H1 (cell line): ENCODE measurements around the gene C1orf50. TPM values are rescaled to one million over a fixed set of nuclear protein-coding genes. Genes with fewer than 3 reads are reported as not detected.

Experiments
- CTCF ChIA-PET: fragments of 300-600 bp; sonication (Branson Sonifier 250); formaldehyde crosslinking; loops from one replicate; lab custom pipeline; 2021; ENCODE audit not compliant: partially characterized antibody; lab: Charles Lee
- POLR2A ChIA-PET: fragments of 300-600 bp; sonication (Branson Sonifier 250); formaldehyde crosslinking; loops from one replicate; lab custom pipeline; 2021; ENCODE audit warnings: inconsistent platforms; ENCODE audit not compliant: partially characterized antibody; lab: Charles Lee
- DNase-seq, 2 experiments: peaks; one replicate each; pipeline versions ENCODE4 v3.0.0 to v3.0.0-alpha.2; 2010 to 2022; ENCODE audit warnings: low spot score in 2 of 2, low read depth in 1 of 2, mixed read lengths in 1 of 2
- FAIRE-seq: peaks from 2 replicates; lab custom pipeline; 2011; peaks lifted over from hg19 to GRCh38; lab: Jason Lieb, UNC
- H2AFZ ChIP-seq: 2 replicates; pipeline ENCODE4 v1.8.1; 2012; ENCODE audit warnings: low read length, inconsistent platforms
- H2AK5ac ChIP-seq: 2 replicates; pipeline ENCODE4 v1.6.1; 2013; ENCODE audit warnings: low read depth, low read length
- H2BK120ac ChIP-seq: replicated peaks from 2 replicates; pipeline ENCODE3; 2013; ENCODE audit warnings: low read depth, low read length, inconsistent platforms
- H2BK12ac ChIP-seq: 2 replicates; pipeline ENCODE4 v1.6.1; 2013; ENCODE audit warnings: low read depth, low read length
- H2BK15ac ChIP-seq: 2 replicates; pipeline ENCODE4 v1.6.1; 2013; ENCODE audit warnings: low read length
- H2BK20ac ChIP-seq: 2 replicates; pipeline ENCODE4 v1.6.1; 2013; ENCODE audit warnings: low read length
- H2BK5ac ChIP-seq: 2 replicates; pipeline ENCODE4 v1.6.1; 2013; ENCODE audit warnings: low read depth, low read length
- H3K14ac ChIP-seq: 2 replicates; pipeline ENCODE4 v1.6.1; 2013; ENCODE audit warnings: inconsistent platforms; ENCODE audit not compliant: insufficient read length
- H3K18ac ChIP-seq: 2 replicates; pipeline ENCODE4 v1.6.1; 2013; ENCODE audit warnings: low read length; ENCODE audit errors: extremely low read depth
- H3K23ac ChIP-seq: 2 replicates; pipeline ENCODE4 v1.6.1; 2013; ENCODE audit warnings: inconsistent platforms; ENCODE audit not compliant: insufficient read length
- H3K23me2 ChIP-seq: 2 replicates; pipeline ENCODE4 v1.6.1; 2013; ENCODE audit warnings: low read depth, low read length
- H3K27ac ChIP-seq: 2 replicates; pipeline ENCODE4 v1.6.1; 2011; ENCODE audit warnings: low read depth, low read length, inconsistent platforms
- H3K27me3 ChIP-seq, 4 experiments: replicated peaks in 1 of 4; 1 replicate in 1 of 4; 2 replicates in 3 of 4; pipeline versions ENCODE4 v1.6.1 to v1.8.1; 2011 to 2013; ENCODE audit warnings: low read length in 3 of 4, mild to moderate bottlenecking in 3 of 4, inconsistent platforms in 2 of 4, mixed read lengths in 2 of 4, moderate library complexity in 1 of 4; ENCODE audit not compliant: control insufficient read depth in 3 of 4, insufficient read depth in 3 of 4; ENCODE audit errors: extremely low read depth in 1 of 4
- H3K36me3 ChIP-seq, 4 experiments: 2 replicates each; pipeline versions ENCODE4 v1.6.1 to v1.8.1; 2011 to 2013; ENCODE audit warnings: mild to moderate bottlenecking in 4 of 4, low read length in 3 of 4, moderate library complexity in 2 of 4, control low read depth in 1 of 4, inconsistent platforms in 1 of 4; ENCODE audit not compliant: insufficient read depth in 4 of 4, control insufficient read depth in 2 of 4
- H3K4ac ChIP-seq: replicated peaks from 2 replicates; pipeline ENCODE3; 2013; ENCODE audit warnings: low read length, low read depth, mixed read lengths, inconsistent platforms; ENCODE audit not compliant: insufficient read length
- H3K4me1 ChIP-seq, 4 experiments: replicated peaks in 1 of 4; 1 replicate in 1 of 4; 2 replicates in 3 of 4; pipeline versions ENCODE4 v1.6.1 to v1.8.1; 2011 to 2013; ENCODE audit warnings: low read length in 3 of 4, inconsistent platforms in 2 of 4, mixed read lengths in 1 of 4; ENCODE audit not compliant: insufficient read depth in 4 of 4, control insufficient read depth in 3 of 4
- H3K4me2 ChIP-seq, 2 experiments: 2 replicates each; pipeline versions ENCODE4 v1.6.1 to v1.8.1; 2011 to 2013; ENCODE audit warnings: low read depth in 2 of 2, low read length in 2 of 2, control low read depth in 1 of 2, inconsistent platforms in 1 of 2, mild to moderate bottlenecking in 1 of 2; ENCODE audit not compliant: insufficient read depth in 1 of 2
- H3K4me3 ChIP-seq, 4 experiments: fragments of 200-600, 300-600 bp in 1 of 4; sonication (generic), shearing (Covaris generic), sonication (Bioruptor Twin) in 1 of 4; 2 replicates each; pipeline versions ENCODE4 v1.5.1 to v1.8.1; 2011 to 2016; ENCODE audit warnings: low read length in 4 of 4, low read depth in 3 of 4, control low read depth in 2 of 4, inconsistent platforms in 2 of 4, mild to moderate bottlenecking in 2 of 4, mixed read lengths in 1 of 4, moderate library complexity in 1 of 4; ENCODE audit not compliant: insufficient read depth in 2 of 4; ENCODE audit errors: extremely low read depth in 1 of 4
- H3K56ac ChIP-seq: replicated peaks from 2 replicates; pipeline ENCODE3; 2013; ENCODE audit warnings: low read depth, mild to moderate bottlenecking, mixed read lengths, low read length, inconsistent platforms; ENCODE audit not compliant: insufficient read length
- H3K79me1 ChIP-seq: 2 replicates; pipeline ENCODE4 v1.6.1; 2013; ENCODE audit warnings: low read depth, low read length, control low read depth
- H3K79me2 ChIP-seq, 2 experiments: 2 replicates each; pipeline versions ENCODE4 v1.6.1 to v1.8.1; 2012 to 2013; ENCODE audit warnings: low read length in 2 of 2, mild to moderate bottlenecking in 2 of 2, inconsistent platforms in 1 of 2; ENCODE audit not compliant: insufficient read depth in 2 of 2, control insufficient read depth in 1 of 2
- H3K9ac ChIP-seq, 4 experiments: replicated peaks in 1 of 4; 1 replicate in 1 of 4; 2 replicates in 3 of 4; pipeline versions ENCODE4 v1.6.1 to v1.8.1; 2011 to 2013; ENCODE audit warnings: low read depth in 3 of 4, low read length in 3 of 4, control low read depth in 2 of 4, mild to moderate bottlenecking in 2 of 4, moderate library complexity in 2 of 4, inconsistent platforms in 1 of 4; ENCODE audit errors: extremely low read depth in 1 of 4
- H3K9me3 ChIP-seq, 2 experiments: 2 replicates each; pipeline versions ENCODE4 v1.6.1 to v1.8.1; 2012 to 2013; ENCODE audit warnings: mild to moderate bottlenecking in 2 of 2, moderate library complexity in 2 of 2, control low read depth in 1 of 2, inconsistent platforms in 1 of 2, low read depth in 1 of 2, low read length in 1 of 2, mixed read lengths in 1 of 2; ENCODE audit not compliant: insufficient read depth in 2 of 2
- H4K20me1 ChIP-seq, 2 experiments: replicated peaks in 1 of 2; 2 replicates each; pipeline versions ENCODE3 to v1.8.1; 2011 to 2013; ENCODE audit warnings: inconsistent platforms in 2 of 2, low read length in 2 of 2, mild to moderate bottlenecking in 1 of 2; ENCODE audit not compliant: insufficient read depth in 2 of 2, control insufficient read depth in 1 of 2
- H4K5ac ChIP-seq: 2 replicates; pipeline ENCODE4 v1.6.1; 2013; ENCODE audit warnings: low read length, low read depth, mixed read lengths, inconsistent platforms; ENCODE audit not compliant: insufficient read length
- H4K8ac ChIP-seq: 2 replicates; pipeline ENCODE4 v1.8.0; 2013; ENCODE audit warnings: mild to moderate bottlenecking, moderate library complexity, low read length, inconsistent platforms; ENCODE audit not compliant: insufficient read depth; ENCODE audit errors: extremely low read depth
- H4K91ac ChIP-seq: replicated peaks from 2 replicates; pipeline ENCODE3; 2013; ENCODE audit warnings: low read length, mixed read lengths, inconsistent platforms; ENCODE audit not compliant: insufficient read length
- YY1 ChIP-seq: IDR thresholded peaks from 2 replicates; pipeline ENCODE4 v1.6.1; 2011; ENCODE audit warnings: low read depth, mild to moderate bottlenecking, low read length
- WGBS, 2 experiments: shearing (Covaris generic) in 1 of 2; methylation state at CpG; one replicate each; pipeline versions ENCODE4 v1.1.6 to v1.1.7; 2013 to 2015; ENCODE audit warnings: low lambda C conversion rate in 2 of 2, mixed read lengths in 2 of 2, inconsistent platforms in 1 of 2, low coverage in 1 of 2, missing lambda C conversion rate in 1 of 2; ENCODE audit not compliant: insufficient replicate concordance in 2 of 2, insufficient coverage in 1 of 2, insufficient read length in 1 of 2; ENCODE audit errors: extremely low coverage in 1 of 2, missing lambda C conversion rate in 1 of 2; 5-methylcytosine and 5-hydroxymethylcytosine counted together
- polyA plus RNA-seq, 7 experiments: library from polyadenylated mRNA; depleted of rRNA in 3 of 7; stranded (reverse) in 5 of 7; unstranded in 2 of 7; fragments of >200 nt in 5 of 7; fragments of 200-250 nt in 2 of 7; gene quantifications; 1 replicate in 5 of 7; 2 replicates in 1 of 7; 4 replicates in 1 of 7; pipeline versions ENCODE4 v1.2.1 to v1.2.3, GENCODE V29; 2011 to 2013; ENCODE audit warnings: missing spikeins in 2 of 7, mixed read lengths in 2 of 7
- total RNA-seq: library from RNA; stranded (reverse); fragmentation: NEBNext Ultra II Directional; extraction: Animal tissue kit (Norgen Biotek cat#: 25700); gene quantifications from 2 replicates; pipeline ENCODE4 v1.2.1, GENCODE V29; 2021

The C1orf50 gene
- total and polyA plus RNA-seq, 2 of the 8 experiments (the other 6 are each of a cell fraction or from before 2014, with no cell fraction given), result 3.2 to 7.1 TPM

DNA sequence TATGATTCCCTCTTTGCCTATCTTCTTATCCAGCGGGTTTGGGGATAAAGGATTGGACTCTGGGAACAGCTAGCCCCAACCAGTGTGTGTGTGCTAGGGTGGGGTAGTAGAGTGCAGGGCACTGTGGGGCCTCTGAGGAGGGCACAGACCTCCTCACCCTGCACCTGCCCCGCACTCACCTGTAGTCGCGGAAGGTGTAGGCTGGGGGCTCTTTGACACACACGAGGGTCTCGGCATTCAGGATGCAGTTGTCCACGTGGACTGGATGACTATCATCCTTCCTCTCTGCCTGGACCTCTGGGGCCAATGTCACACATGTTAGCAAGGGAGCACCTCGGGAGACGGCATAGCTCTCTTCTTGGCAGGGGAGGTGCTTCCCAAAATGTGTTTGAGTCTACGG is 19.0 kb upstream of the C1orf50 start:
- POLR2A ChIA-PET, result interaction anchor here (1.4 kb wide), 1 partner anchor 19 kb away, joined by 4 read pairs; the partner anchor contains the start of genes C1orf50 and P3H1
- no peak overlapping the region for H3K14ac ChIP-seq
- no peaks in the 10 kb centered on the region; a peak in 1 of 7 replicates for H3K4me1 ChIP-seq
- H3K36me3 ChIP-seq, result peaks cover 19 to 43% (median 26%) of the 10 kb centered on the region in 4 experiments
- no peak overlapping the region for H2BK20ac ChIP-seq
- H2BK120ac ChIP-seq, result no peak overlapping the region
- no peak overlapping the region for H3K4ac ChIP-seq
- no peak overlapping the region for H3K9ac ChIP-seq
- H2AFZ ChIP-seq, result no peak overlapping the region
- H3K79me2 ChIP-seq, result no peaks in the 10 kb centered on the region
- H3K9me3 ChIP-seq, result peaks cover 4 to 9% of the 10 kb centered on the region in 2 experiments; a peak in 3 of 4 replicates
- peaks cover 0 to 4% of the 10 kb centered on the region in 2 experiments for H4K20me1 ChIP-seq
- 89% methylated on average over 10 of the region's 10 CpGs; no CpG with 5 or more reads in 1 of the 2 experiments for WGBS, 2 experiments
- H4K91ac ChIP-seq, result no peak overlapping the region
- H3K27me3 ChIP-seq, result no peaks in the 10 kb centered on the region
- no peak overlapping the region for H3K4me3 ChIP-seq
- H3K23ac ChIP-seq, result no peak overlapping the region
- CTCF ChIA-PET, result interaction anchor here (0.5 to 9.8 kb wide), 11 partner anchors 9 to 77 kb away, joined by 3 to 77 read pairs (median 3); no protein-coding TSS in a partner anchor
- H3K79me1 ChIP-seq, result no peaks in the 10 kb centered on the region
- H2BK15ac ChIP-seq, result no peak overlapping the region
- no peak overlapping the region for H2BK5ac ChIP-seq
- H4K5ac ChIP-seq, result no peak overlapping the region
- DNase-seq (no peak), FAIRE-seq (no peak)
- H3K18ac ChIP-seq, result no peak overlapping the region
- no peaks in the 10 kb centered on the region for H3K23me2 ChIP-seq
- H2BK12ac ChIP-seq, result no peak overlapping the region
- no peak overlapping the region for H3K56ac ChIP-seq
- no peak overlapping the region for H3K27ac ChIP-seq
- H2AK5ac ChIP-seq, result no peak overlapping the region
- H3K4me2 ChIP-seq, result no peak overlapping the region
- H4K8ac ChIP-seq, result no peak overlapping the region
- TF ChIP-seq YY1, result no peak
